ENCODE data around the gene PACSIN1.

Gene PACSIN1

GRCh38 chr6:34496103-34496685 lies 30.3 kb downstream of the PACSIN1 start:
- Histone ChIP-seq H4K20me1 (ENCODE audit: insufficient read depth, low read length) (no peaks in the 10 kb centered on the region), H3K36me3 (replicated peaks; ENCODE audit: insufficient read depth, low read length) (no peaks in the 10 kb centered on the region), H3K4me2 (ENCODE audit: low read depth, low read length) (no peak overlapping the region), H3K9me3 (replicated peaks; ENCODE audit: insufficient read depth, low read length) (no peaks in the 10 kb centered on the region), H3K9ac (ENCODE audit: low read length) (no peak overlapping the region), H3K4me1 (ENCODE audit: low read length) (no peaks in the 10 kb centered on the region), H3K79me2 (ENCODE audit: low read length) (no peaks in the 10 kb centered on the region), H2AFZ (ENCODE audit: low read length) (no peak overlapping the region), H3K4me3 (ENCODE audit: low read length) (no peak overlapping the region), H3F3A (ENCODE audit: insufficient read depth, low read length) (no peaks in the 10 kb centered on the region), H3K27me3 (replicated peaks; ENCODE audit: insufficient read depth, low read length) (no peaks in the 10 kb centered on the region), H3K9me2 (replicated peaks; ENCODE audit: insufficient read depth, low read length) (no peaks in the 10 kb centered on the region), H3K27ac (ENCODE audit: low read length) (no peak overlapping the region)
- TF ChIP-seq CTCF (IDR thresholded peaks at IDR 0.05; ENCODE audit: low read length), result no peak
- TF ChIP-seq EZH2phosphoT487 (IDR thresholded peaks at IDR 0.05; ENCODE audit: low read length), result no peak
- no peak for TF ChIP-seq EZH2 (optimal IDR thresholded peaks at IDR 0.05; ENCODE audit: low read depth, low read length)
- no peak for DNase-seq

GRCh38 chr6:34497411-34497810 lies 31.5 kb downstream of the PACSIN1 start:
- no peaks in the 10 kb centered on the region for H3K4me1 ChIP-seq (ENCODE audit: low read length)
- H3K9me2 ChIP-seq (replicated peaks; ENCODE audit: insufficient read depth, low read length), result no peaks in the 10 kb centered on the region
- no peak overlapping the region for H3K27ac ChIP-seq (ENCODE audit: low read length)
- TF ChIP-seq EZH2phosphoT487 (IDR thresholded peaks at IDR 0.05; ENCODE audit: low read length) (no peak), EZH2 (optimal IDR thresholded peaks at IDR 0.05; ENCODE audit: low read depth, low read length) (no peak), CTCF (IDR thresholded peaks at IDR 0.05; ENCODE audit: low read length) (no peak)
- no peak overlapping the region for H2AFZ ChIP-seq (ENCODE audit: low read length)
- H3K9me3 ChIP-seq (replicated peaks; ENCODE audit: insufficient read depth, low read length), result no peaks in the 10 kb centered on the region
- no peaks in the 10 kb centered on the region for H3K36me3 ChIP-seq (replicated peaks; ENCODE audit: insufficient read depth, low read length)
- H3K4me2 ChIP-seq (ENCODE audit: low read depth, low read length), result no peak overlapping the region
- no peaks in the 10 kb centered on the region for H3K27me3 ChIP-seq (replicated peaks; ENCODE audit: insufficient read depth, low read length)
- H4K20me1 ChIP-seq (ENCODE audit: insufficient read depth, low read length), result no peaks in the 10 kb centered on the region
- no peaks in the 10 kb centered on the region for H3K79me2 ChIP-seq (ENCODE audit: low read length)
- no peak overlapping the region for H3K4me3 ChIP-seq (ENCODE audit: low read length)
- DNase-seq, result no peak
- no peaks in the 10 kb centered on the region for H3F3A ChIP-seq (ENCODE audit: insufficient read depth, low read length)
- no peak overlapping the region for H3K9ac ChIP-seq (ENCODE audit: low read length)

- H3K9me2 ChIP-seq (replicated peaks; ENCODE audit: insufficient read depth, low read length), result no peaks in the 10 kb centered on the region
- H3K4me1 ChIP-seq (ENCODE audit: low read length), result no peaks in the 10 kb centered on the region
- no peak overlapping the region for H3K4me3 ChIP-seq (ENCODE audit: low read length)
- H3K4me2 ChIP-seq (ENCODE audit: low read depth, low read length), result no peak overlapping the region
- H3K27ac ChIP-seq (ENCODE audit: low read length), result no peak overlapping the region
- H2AFZ ChIP-seq (ENCODE audit: low read length), result no peak overlapping the region
- H3K79me2 ChIP-seq (ENCODE audit: low read length), result no peaks in the 10 kb centered on the region
- no peak overlapping the region for H3K9ac ChIP-seq (ENCODE audit: low read length)
- no peaks in the 10 kb centered on the region for H4K20me1 ChIP-seq (ENCODE audit: insufficient read depth, low read length)
- no peaks in the 10 kb centered on the region for H3K27me3 ChIP-seq (replicated peaks; ENCODE audit: insufficient read depth, low read length)
- no peaks in the 10 kb centered on the region for H3K36me3 ChIP-seq (replicated peaks; ENCODE audit: insufficient read depth, low read length)
- no peak for TF ChIP-seq CTCF (IDR thresholded peaks at IDR 0.05; ENCODE audit: low read length)
- TF ChIP-seq EZH2 (optimal IDR thresholded peaks at IDR 0.05; ENCODE audit: low read depth, low read length), result no peak
- no peak for TF ChIP-seq EZH2phosphoT487 (IDR thresholded peaks at IDR 0.05; ENCODE audit: low read length)
- no peaks in the 10 kb centered on the region for H3K9me3 ChIP-seq (replicated peaks; ENCODE audit: insufficient read depth, low read length)
- DNase-seq, result no peak
- H3F3A ChIP-seq (ENCODE audit: insufficient read depth, low read length), result no peaks in the 10 kb centered on the region
Measured at GRCh38 chr6:34506718-34507117, 40.8 kb downstream of the PACSIN1 start.
